ENCODE results near the gene GLIS2. TPM values are rescaled to one million over a fixed set of nuclear protein-coding genes. Genes with fewer than 3 reads are reported as not detected.
A peak's percentile ranks its signal among the peaks of the same experiment; 100 is the strongest.

Gene GLIS2
- total RNA-seq, 1 donor from 2014 or later, result not detected

DNA sequence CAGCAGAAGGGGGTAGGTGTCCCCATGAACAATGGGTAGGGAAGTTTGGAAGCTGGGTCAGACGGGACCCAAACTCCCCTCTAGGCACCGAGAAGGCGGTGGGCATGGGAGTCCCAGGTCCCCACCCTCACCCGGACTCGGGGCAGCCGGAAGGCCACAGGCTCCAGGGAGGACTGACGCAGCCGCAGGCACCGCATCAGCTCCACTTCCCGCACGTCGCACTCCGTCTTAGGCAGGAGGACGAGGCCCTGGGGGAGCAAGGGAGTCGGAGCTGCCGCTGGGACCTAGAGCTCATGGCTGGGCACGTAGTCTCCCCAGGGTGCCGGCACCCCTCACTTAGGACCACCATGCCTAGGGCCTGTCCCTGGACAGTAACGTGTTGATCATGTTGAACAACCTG is 42.4 kb downstream of the GLIS2 start:
- DNase-seq (no peak), ATAC-seq (ENCODE audit: low read depth) (no peak)
- Mint-ChIP-seq H3K9me3 (no peaks in the 10 kb centered on the region), H3K4me3 (no peak overlapping the region), H3K27ac (no peak overlapping the region), H3K36me3 (ENCODE audit: low read depth) (peaks cover 46% of the 10 kb centered on the region), H3K27me3 (no peaks in the 10 kb centered on the region), H3K4me1 (peaks cover 9% of the 10 kb centered on the region)
- POLR2A ChIA-PET, result no interaction called here
- intact Hi-C loops (cut with micrococcal nuclease), result no loop called here
- TF ChIP-seq, protein P1, sequence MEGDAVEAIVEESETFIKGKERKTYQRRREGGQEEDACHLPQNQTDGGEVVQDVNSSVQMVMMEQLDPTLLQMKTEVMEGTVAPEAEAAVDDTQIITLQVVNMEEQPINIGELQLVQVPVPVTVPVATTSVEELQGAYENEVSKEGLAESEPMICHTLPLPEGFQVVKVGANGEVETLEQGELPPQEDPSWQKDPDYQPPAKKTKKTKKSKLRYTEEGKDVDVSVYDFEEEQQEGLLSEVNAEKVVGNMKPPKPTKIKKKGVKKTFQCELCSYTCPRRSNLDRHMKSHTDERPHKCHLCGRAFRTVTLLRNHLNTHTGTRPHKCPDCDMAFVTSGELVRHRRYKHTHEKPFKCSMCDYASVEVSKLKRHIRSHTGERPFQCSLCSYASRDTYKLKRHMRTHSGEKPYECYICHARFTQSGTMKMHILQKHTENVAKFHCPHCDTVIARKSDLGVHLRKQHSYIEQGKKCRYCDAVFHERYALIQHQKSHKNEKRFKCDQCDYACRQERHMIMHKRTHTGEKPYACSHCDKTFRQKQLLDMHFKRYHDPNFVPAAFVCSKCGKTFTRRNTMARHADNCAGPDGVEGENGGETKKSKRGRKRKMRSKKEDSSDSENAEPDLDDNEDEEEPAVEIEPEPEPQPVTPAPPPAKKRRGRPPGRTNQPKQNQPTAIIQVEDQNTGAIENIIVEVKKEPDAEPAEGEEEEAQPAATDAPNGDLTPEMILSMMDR (IDR thresholded peaks at IDR 0.05), result no peak
- CTCF ChIA-PET, result interaction anchor here (3.0 kb wide), 1 partner anchor 44 kb away, joined by 43 read pairs; no protein-coding TSS in a partner anchor

GRCh38 chr16:4358831-4359561 is 43.1 kb downstream of the GLIS2 start:
- peak; percentile 83 for ATAC-seq (ENCODE audit: low read depth)
- TF ChIP-seq, protein P1 (IDR thresholded peaks at IDR 0.05), result peak; percentile 56
- Mint-ChIP-seq H3K27ac (no peak overlapping the region), H3K36me3 (ENCODE audit: low read depth) (peaks cover 50% of the 10 kb centered on the region), H3K4me1 (peaks cover 13% of the 10 kb centered on the region), H3K4me3 (no peak overlapping the region), H3K27me3 (no peaks in the 10 kb centered on the region), H3K9me3 (no peaks in the 10 kb centered on the region)
- CTCF ChIA-PET, result interaction anchor here (0.6 to 3.0 kb wide), 4 partner anchors 18 to 595 kb away, joined by 3 to 43 read pairs (median 5); no protein-coding TSS in a partner anchor
- DNase-seq, result peak; percentile 68
- intact Hi-C loops (cut with micrococcal nuclease), result loop anchor here (1.0 kb wide), 4 partner anchors 43 to 597 kb away; partner anchors contain the start of gene DNAJA3
- POLR2A ChIA-PET, result interaction anchor here (0.9 kb wide), 1 partner anchor 44 kb away, joined by 3 read pairs; no protein-coding TSS in a partner anchor

DNA sequence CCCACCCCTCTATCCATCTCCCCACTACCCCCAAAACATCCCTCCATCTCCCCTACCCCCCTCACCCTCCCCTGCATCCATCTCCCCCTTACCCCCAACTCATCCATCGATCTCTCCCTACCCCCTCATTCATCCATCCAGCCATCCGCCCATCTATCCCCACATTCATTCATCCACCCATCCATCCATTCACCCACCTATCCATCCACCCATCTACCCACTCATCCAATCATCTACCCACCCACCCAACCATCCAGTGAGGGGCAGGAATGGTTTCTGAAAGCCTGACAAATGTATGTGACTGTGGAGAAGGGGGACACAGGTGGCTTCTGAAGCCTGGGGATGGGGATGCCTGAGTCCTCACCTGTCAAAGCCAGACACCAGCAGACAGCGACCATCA is 44.0 kb downstream of the GLIS2 start:
- H3K4me3 Mint-ChIP-seq, result no peak overlapping the region
- TF ChIP-seq, protein P1 (IDR thresholded peaks at IDR 0.05), result no peak
- POLR2A ChIA-PET, result interaction anchor here (0.9 kb wide), 1 partner anchor 43 kb away, joined by 3 read pairs; no protein-coding TSS in a partner anchor
- H3K4me1 Mint-ChIP-seq, result peaks cover 23% of the 10 kb centered on the region
- ATAC-seq (ENCODE audit: low read depth), result no peak
- no peaks in the 10 kb centered on the region for H3K27me3 Mint-ChIP-seq
- intact Hi-C loops (cut with micrococcal nuclease), result loop anchor here (1.0 kb wide), 4 partner anchors 42 to 596 kb away; partner anchors contain the start of gene DNAJA3
- CTCF ChIA-PET, result interaction anchor here (0.9 to 3.0 kb wide), 3 partner anchors 40 to 594 kb away, joined by 3 to 43 read pairs (median 7); no protein-coding TSS in a partner anchor
- no peak overlapping the region for H3K27ac Mint-ChIP-seq
- no peaks in the 10 kb centered on the region for H3K9me3 Mint-ChIP-seq
- no peak for DNase-seq
- peaks cover 48% of the 10 kb centered on the region for H3K36me3 Mint-ChIP-seq (ENCODE audit: low read depth)

DNA sequence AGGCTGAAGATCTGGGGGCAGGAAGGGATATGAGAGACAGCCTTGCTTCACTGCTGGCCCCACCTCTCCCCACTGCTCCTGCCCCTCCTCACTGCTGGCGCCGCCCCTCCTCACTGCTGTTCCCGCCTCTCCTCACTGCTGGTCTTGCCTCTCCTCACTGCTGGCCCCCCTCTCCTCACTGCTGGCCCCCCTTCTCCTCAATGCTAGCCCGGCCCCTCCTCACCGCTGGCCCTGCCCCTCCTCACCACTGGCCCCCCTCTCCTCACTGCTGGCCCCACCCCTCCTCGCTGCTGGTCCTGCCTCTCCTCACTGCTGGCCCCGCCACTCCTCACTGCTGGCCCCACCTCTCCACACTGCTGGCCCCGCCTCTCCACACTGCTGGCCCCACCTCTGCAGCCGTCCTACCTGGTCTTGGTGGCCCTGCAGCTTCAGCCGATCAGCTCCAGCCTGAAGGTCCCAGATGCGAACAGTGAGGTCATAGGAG is 44.7 kb downstream of the GLIS2 start:
- intact Hi-C loops (cut with micrococcal nuclease), result no loop called here
- Mint-ChIP-seq H3K36me3 (ENCODE audit: low read depth) (peaks cover 45% of the 10 kb centered on the region), H3K4me3 (no peak overlapping the region), H3K27ac (no peak overlapping the region), H3K27me3 (no peaks in the 10 kb centered on the region), H3K9me3 (no peaks in the 10 kb centered on the region), H3K4me1 (peaks cover 29% of the 10 kb centered on the region)
- ChIA-PET CTCF (interaction anchor here (3.0 kb wide), 1 partner anchor 42 kb away, joined by 43 read pairs; no protein-coding TSS in a partner anchor), POLR2A (interaction anchor here (1.2 kb wide), 1 partner anchor 115 kb away, joined by 3 read pairs; the partner anchor contains the start of gene HMOX2)
- ATAC-seq (ENCODE audit: low read depth) (no peak), DNase-seq (no peak)
- TF ChIP-seq, protein P1 (IDR thresholded peaks at IDR 0.05), result no peak
